ENCODE measurements around the gene DTX4. TPM values are rescaled to one million over a fixed set of nuclear protein-coding genes. Genes with fewer than 3 reads are reported as not detected.

DTX4 gene
- total RNA-seq, 1 experiment from 2014 or later, result 7.6 TPM

DNA sequence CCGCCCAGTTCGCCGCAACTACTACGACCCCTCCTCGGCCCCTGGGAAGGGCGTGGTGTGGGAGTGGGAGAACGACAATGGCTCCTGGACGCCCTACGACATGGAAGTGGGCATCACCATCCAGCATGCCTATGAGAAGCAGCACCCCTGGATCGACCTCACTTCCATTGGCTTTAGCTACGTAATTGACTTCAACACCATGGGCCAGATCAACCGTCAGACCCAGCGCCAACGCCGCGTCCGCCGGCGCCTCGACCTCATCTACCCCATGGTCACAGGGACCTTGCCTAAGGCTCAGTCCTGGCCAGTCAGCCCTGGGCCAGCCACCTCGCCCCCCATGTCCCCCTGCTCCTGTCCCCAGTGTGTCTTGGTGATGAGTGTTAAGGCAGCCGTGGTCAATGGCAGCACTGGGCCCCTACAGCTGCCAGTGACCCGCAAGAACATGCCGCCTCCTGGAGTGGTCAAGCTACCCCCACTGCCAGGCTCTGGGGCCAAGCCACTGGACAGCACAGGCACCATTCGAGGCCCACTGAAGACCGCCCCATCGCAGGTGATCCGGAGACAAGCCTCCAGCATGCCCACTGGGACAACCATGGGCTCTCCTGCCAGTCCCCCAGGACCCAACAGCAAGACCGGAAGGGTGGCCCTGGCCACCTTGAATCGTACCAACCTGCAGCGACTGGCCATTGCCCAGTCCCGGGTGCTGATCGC is 10.0 kb downstream of the DTX4 start:
- no peak overlapping the region for H3K9ac ChIP-seq (ENCODE audit: low read length)
- no TSS peak for BruUV-seq (replicated peaks)
- ATAC-seq, result no peak
- no peak overlapping the region for H2AFZ ChIP-seq (ENCODE audit: low read depth, low read length, poor library complexity, severe bottlenecking)
- H3K4me2 ChIP-seq (ENCODE audit: low read length), result no peak overlapping the region
- ChIA-PET POLR2A (interaction anchor here (1.6 kb wide), 1 partner anchor 10 kb away, joined by 4 read pairs; the partner anchor contains the start of gene DTX4), CTCF (interaction anchor here (1.3 to 4.9 kb wide), 4 partner anchors 10 to 24 kb away, joined by 3 to 37 read pairs (median 5); partner anchors contain the start of gene DTX4), RAD21 (ENCODE audit: low non-redundant PET in 1 of 2, low total read pairs in 2 of 2, uncharacterized antibody in 2 of 2, unreplicated experiment in 2 of 2) (no interaction called here)
- DNase-seq (ENCODE audit: low read depth, low spot score), result no peak
- H3K36me3 ChIP-seq (ENCODE audit: control insufficient read depth in 1 of 2, insufficient read depth in 2 of 2, low read length in 2 of 2), result no peaks in the 10 kb centered on the region
- no peak overlapping the region for H3K27ac ChIP-seq (ENCODE audit: low read depth, low read length)
- H3K9me2 ChIP-seq (ENCODE audit: insufficient read depth), result no peaks in the 10 kb centered on the region
- intact Hi-C loops (cut with micrococcal nuclease), result loop anchor here (1.0 kb wide), 1 partner anchor 11 kb away; no protein-coding TSS in a partner anchor
- H3K4me3 ChIP-seq (replicated peaks in 1 of 2; ENCODE audit: low read depth in 1 of 2, low read length in 2 of 2), result no peak overlapping the region
- H4K20me1 ChIP-seq (ENCODE audit: insufficient read depth), result no peaks in the 10 kb centered on the region
- no peaks in the 10 kb centered on the region for H3K27me3 ChIP-seq (ENCODE audit: insufficient read depth, low read length)
- H3K4me1 ChIP-seq (ENCODE audit: control insufficient read depth in 1 of 2, insufficient read depth in 2 of 2, low read length in 2 of 2), result peaks cover 13 to 17% of the 10 kb centered on the region in 2 experiments; a peak in 3 of 4 replicates
- TF ChIP-seq EGR1 (IDR thresholded peaks at IDR 0.05; ENCODE audit: low read depth), result no peak
- TF ChIP-seq YY1 (IDR thresholded peaks at IDR 0.05; ENCODE audit: extremely low read depth, insufficient replicate concordance, low read depth, low read length), result no peak
- no peak for TF ChIP-seq JUND (IDR thresholded peaks at IDR 0.05)
- no peak for TF ChIP-seq ZFX (IDR thresholded peaks at IDR 0.05)
- no peak for TF ChIP-seq TCF7L2 (IDR thresholded peaks at IDR 0.05; ENCODE audit: borderline replicate concordance, extremely low read depth, insufficient read depth, insufficient read length)
- no peak for TF ChIP-seq POLR2AphosphoS5 (IDR thresholded peaks at IDR 0.05; ENCODE audit: low read depth, low read length)
- TF ChIP-seq SRF (IDR thresholded peaks at IDR 0.05; ENCODE audit: low read depth), result no peak
- no peak for TF ChIP-seq RAD21 (IDR thresholded peaks at IDR 0.05; ENCODE audit: low read depth)
- TF ChIP-seq, protein P1, sequence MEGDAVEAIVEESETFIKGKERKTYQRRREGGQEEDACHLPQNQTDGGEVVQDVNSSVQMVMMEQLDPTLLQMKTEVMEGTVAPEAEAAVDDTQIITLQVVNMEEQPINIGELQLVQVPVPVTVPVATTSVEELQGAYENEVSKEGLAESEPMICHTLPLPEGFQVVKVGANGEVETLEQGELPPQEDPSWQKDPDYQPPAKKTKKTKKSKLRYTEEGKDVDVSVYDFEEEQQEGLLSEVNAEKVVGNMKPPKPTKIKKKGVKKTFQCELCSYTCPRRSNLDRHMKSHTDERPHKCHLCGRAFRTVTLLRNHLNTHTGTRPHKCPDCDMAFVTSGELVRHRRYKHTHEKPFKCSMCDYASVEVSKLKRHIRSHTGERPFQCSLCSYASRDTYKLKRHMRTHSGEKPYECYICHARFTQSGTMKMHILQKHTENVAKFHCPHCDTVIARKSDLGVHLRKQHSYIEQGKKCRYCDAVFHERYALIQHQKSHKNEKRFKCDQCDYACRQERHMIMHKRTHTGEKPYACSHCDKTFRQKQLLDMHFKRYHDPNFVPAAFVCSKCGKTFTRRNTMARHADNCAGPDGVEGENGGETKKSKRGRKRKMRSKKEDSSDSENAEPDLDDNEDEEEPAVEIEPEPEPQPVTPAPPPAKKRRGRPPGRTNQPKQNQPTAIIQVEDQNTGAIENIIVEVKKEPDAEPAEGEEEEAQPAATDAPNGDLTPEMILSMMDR (IDR thresholded peaks at IDR 0.05 in 2 of 3, conservative IDR thresholded peaks at IDR 0.05 in 1 of 3; ENCODE audit: borderline replicate concordance in 1 of 3, insufficient read depth in 1 of 3, low read depth in 2 of 3, low read length in 2 of 3), result no peak
- no peak for TF ChIP-seq ELF1 (IDR thresholded peaks at IDR 0.05; ENCODE audit: borderline replicate concordance, low read depth)
- TF ChIP-seq CEBPB (IDR thresholded peaks at IDR 0.05; ENCODE audit: low read depth), result no peak
- no peak for TF ChIP-seq EZH2phosphoT487 (IDR thresholded peaks at IDR 0.05; ENCODE audit: borderline replicate concordance)
- no peak for TF ChIP-seq POLR2A (IDR thresholded peaks at IDR 0.05; ENCODE audit: borderline replicate concordance, extremely low read depth, insufficient read depth, insufficient read length)
- TF ChIP-seq CBX3 (IDR thresholded peaks at IDR 0.05; ENCODE audit: low read depth), result no peak
- no peak for TF ChIP-seq FOSL1 (IDR thresholded peaks at IDR 0.05; ENCODE audit: low read depth)
- TF ChIP-seq ZNF274 (IDR thresholded peaks at IDR 0.05; ENCODE audit: low read depth, low read length), result no peak
- TF ChIP-seq, protein P2, sequence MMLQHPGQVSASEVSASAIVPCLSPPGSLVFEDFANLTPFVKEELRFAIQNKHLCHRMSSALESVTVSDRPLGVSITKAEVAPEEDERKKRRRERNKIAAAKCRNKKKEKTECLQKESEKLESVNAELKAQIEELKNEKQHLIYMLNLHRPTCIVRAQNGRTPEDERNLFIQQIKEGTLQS (IDR thresholded peaks at IDR 0.05), result no peak
- no peak for TF ChIP-seq SP1 (IDR thresholded peaks at IDR 0.05; ENCODE audit: low read depth)
- no peak for TF ChIP-seq EZH2 (IDR thresholded peaks at IDR 0.05)
- TF ChIP-seq, protein P3, sequence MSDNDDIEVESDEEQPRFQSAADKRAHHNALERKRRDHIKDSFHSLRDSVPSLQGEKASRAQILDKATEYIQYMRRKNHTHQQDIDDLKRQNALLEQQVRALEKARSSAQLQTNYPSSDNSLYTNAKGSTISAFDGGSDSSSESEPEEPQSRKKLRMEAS (IDR thresholded peaks at IDR 0.05), result no peak
- no peaks in the 10 kb centered on the region for H3K9me3 ChIP-seq (ENCODE audit: control insufficient read depth in 1 of 2, insufficient read depth in 1 of 2, low read depth in 1 of 2, low read length in 2 of 2)
- H3K79me2 ChIP-seq (ENCODE audit: insufficient read depth, low read length), result no peaks in the 10 kb centered on the region

All from HCT116 (cell line).